ENCODE data around the gene DLGAP1.
A peak's percentile ranks its signal among the peaks of the same experiment; 100 is the strongest.
"Not testable (repeated sequence)": the region's sequence is repeated elsewhere in the genome, so short reads cannot be mapped to it uniquely, and the experiment has no call there.

Gene DLGAP1

GRCh38 chr18:4068552-4069158 lies 386.5 kb downstream of the DLGAP1 start:
- peak; percentile 4 for DNase-seq

DNA sequence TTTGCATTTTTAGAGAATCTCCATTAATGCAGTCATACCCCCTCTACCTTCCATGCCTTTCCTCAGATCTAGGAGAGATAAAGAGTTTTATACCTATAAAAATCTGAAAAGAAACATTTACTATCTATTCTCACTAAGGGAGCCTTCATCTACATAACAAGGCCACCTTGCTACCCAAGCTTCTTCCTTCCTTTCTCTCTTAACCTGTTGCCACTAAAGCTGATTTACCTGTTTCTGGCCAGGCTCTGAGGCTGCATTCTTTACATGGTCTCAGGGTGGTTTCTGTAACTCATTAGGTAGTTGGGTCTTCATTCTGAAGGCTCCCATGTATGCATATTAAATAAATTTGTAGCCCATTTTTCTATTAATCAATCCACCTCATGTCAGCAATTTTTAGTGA lies 391.6 kb downstream of the DLGAP1 start:
- no peak for DNase-seq

GRCh38 chr18:4060427-4061281 lies 394.5 kb downstream of the DLGAP1 start:
- DNase-seq: no peak

GRCh38 chr18:4058179-4058578 lies 396.9 kb downstream of the DLGAP1 start:
- no peak for DNase-seq

DNA sequence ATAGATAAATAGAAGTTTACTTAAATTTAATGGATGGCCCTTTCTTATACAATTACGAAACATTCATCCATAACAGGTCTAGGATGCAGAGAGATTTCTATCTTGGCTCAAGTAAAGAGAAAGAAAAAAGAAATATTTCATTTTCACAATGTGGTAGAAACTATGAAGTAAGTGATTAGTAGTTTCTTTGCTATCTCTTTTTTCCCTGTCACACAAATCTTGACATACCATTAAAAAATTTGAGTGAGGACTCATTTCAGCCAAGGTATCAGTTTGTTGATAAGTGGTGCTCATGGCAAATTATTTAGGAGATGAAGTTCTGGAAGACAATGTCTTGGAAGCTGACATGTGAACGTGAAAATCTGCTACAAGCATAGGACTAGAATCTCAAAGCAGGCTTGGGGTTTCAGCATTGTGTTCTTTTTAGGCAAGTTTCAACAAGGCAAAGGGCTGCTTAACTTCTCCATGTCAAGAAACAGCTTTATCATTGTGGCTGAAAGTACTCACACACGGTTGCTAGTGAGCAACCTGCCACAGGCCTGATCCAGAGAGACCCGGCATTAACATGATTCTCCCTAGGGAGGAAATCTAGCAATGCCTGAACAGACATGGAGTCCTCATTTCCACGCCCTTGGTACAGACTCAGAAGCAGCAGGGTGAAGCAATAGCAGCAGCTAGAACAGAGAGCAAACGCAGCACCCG lies 414.6 kb downstream of the DLGAP1 start:
- no peak for DNase-seq

GRCh38 chr18:4035521-4035920 lies 419.6 kb downstream of the DLGAP1 start:
- DNase-seq: no peak

GRCh38 chr18:4034815-4035214 lies 420.3 kb downstream of the DLGAP1 start:
- DNase-seq: not testable (repeated sequence)

DNA sequence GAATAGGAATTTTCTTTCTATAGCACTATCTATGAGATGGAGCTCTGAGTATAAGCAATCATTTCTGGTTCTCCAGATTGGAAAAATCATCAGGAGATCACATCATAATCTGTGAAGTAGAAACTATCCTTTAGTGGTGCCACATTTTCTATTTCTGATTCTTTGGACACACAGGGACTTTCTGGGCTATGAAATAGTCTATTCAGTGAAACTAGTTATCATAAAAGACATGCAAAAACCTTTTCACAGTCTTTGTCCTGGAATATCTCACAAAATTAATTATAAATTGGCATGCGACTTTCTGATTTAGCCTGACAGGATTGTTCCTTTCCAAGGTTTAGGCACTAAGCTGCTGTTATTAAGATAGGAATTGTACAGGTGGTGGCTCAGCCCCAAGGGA lies 428.6 kb downstream of the DLGAP1 start:
- no peak for DNase-seq

- DNase-seq: no peak
Measured at GRCh38 chr18:4024702-4025101, 430.4 kb downstream of the DLGAP1 start.

DNA sequence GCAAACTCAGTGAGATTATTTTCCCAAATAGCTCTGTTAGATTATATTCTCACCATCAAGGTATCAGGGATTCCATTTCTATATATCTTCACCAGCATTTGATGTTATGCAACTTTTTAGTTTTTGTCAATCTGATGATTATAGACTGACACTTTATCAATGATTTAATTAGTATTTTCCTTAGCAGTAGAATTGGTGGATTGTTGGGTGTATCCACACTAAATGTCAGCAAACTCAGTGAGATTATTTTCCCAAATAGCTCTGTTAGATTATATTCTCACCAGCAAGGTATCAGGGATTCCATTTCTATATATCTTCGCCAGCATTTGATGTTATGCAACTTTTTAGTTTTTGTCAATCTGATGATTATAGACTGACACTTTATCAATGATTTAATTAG lies 432.4 kb downstream of the DLGAP1 start:
- DNase-seq: not testable (repeated sequence)

- no peak for DNase-seq
Measured at GRCh38 chr18:4020026-4020425, 435.1 kb downstream of the DLGAP1 start.

- no peak for DNase-seq
Measured at GRCh38 chr18:4017480-4017879, 437.6 kb downstream of the DLGAP1 start.

DNA sequence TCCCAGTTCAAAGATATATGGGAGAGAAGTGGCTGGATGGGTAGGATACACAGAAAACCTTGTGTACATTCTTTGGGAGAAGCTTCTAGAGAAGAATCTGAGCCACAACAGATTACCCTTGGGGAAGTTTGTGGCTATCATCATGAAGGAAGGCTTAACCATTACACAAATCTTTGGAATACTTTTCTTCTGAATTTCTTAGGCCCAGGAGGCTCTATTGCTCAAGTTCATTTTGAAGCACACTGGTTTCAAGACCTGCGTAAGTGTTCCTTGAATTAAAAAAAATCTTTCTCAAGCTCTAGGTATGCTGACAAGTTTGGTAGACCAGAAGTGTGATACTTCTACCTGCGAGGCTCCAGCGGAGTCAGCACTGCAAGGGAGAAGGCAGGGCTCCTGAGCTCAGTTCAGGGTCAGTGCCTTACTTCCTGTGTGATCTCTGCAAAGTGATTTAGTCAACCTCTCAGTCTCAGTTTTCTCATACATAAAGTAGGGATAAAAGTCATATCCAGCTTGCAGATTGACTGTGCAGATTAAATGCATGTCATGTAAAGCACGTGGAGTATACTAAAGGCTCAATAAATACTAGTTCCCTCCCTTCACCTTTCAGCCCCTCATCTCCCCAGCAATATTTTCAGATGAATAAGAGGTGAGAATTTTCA lies 438.6 kb downstream of the DLGAP1 start:
- no peak for DNase-seq

DNA sequence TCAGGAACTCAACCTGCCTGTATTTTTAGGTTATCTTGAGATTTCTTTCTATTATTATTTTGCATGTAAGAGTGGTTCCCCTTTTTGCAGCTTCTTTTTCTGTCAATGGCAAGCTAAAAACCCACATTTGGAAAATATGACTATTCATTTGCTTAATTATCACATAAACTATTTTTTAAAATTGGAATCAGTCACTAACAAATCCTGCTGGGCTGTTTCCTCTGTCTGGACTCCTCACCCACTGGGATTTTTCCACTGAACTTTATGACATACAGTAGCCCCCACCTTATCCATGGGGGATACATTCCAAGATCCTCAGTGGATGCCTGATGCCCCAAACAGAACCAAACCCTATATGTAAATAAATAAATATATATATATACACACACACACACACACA lies 447.3 kb downstream of the DLGAP1 start:
- DNase-seq: no peak

GRCh38 chr18:4004183-4004829 lies 450.8 kb downstream of the DLGAP1 start:
- no peak for DNase-seq

- DNase-seq: no peak
Measured at GRCh38 chr18:3998698-3999333, 456.3 kb downstream of the DLGAP1 start.

- DNase-seq: peak; percentile 35
Measured at GRCh38 chr18:3995476-3996102, 459.5 kb downstream of the DLGAP1 start.

DNA sequence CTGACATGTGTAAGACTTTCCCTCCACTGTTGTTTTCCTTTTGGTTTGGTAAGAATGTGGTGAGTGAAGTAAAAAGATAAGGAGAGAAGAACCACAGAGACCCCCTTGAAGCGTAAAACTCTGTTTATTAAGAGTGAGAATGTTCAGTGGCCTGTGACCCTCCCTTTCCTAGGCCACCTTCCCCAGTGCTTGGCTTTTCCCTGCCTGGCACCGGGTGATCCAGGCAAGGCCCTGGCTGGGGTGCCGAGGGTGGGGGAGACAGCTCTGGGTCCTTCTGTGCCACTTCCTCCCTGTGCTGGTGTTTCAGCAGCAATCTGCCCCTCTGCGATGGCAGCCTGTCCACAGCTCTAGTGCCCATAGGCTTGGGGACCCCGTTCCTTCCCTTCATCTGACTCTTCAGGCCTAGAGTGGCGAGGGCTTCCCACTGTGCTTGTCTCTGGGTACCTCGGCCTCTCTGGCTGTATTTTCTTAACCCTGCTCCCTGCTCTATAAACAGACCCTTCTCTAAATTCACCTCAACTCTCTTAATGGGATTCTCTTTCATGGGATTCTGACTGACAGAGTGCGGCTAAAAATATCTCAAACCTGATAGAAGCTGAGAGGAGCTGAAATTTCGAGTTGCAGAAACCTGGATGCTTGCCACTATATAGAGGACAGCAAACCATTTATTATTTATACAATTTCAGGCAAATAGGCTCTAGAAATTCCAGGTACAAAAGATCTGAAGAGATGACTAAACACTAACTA lies 461.0 kb downstream of the DLGAP1 start:
- DNase-seq: no peak

- DNase-seq: no peak
Measured at GRCh38 chr18:3985664-3986063, 469.4 kb downstream of the DLGAP1 start.

- no peak for DNase-seq
Measured at GRCh38 chr18:3985020-3985419, 470.1 kb downstream of the DLGAP1 start.

DNA sequence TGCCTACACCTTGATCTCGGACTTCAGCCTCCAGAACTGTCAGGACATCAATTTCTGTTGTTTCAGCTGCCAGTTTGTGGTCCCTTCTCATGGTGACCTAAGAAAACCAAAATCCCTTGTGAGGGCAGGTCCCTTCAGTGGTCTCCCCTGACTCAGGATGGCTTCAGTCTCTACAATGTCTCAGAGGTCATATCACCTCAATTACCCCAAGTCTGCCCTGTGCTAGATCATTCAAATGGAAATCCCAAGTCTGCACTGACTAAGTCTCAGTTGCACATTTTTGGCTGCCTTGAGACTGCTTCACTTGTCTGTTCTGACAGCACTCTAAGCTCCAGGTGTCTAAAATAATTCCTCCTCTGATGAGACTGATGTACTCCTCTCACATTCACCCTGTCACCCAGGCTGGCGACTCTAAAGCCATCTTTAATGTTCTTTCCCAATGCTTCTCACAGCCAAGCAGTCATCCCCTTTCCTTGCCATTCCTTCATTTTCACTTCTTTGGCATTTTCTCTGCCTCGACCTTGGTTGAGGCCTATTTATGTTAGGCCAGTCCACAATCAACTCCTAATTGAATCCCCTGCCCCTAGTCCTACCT lies 470.8 kb downstream of the DLGAP1 start:
- no peak for DNase-seq

Data from stimulated activated CD4-positive, alpha-beta T cell treated with anti-CD3 and anti-CD28 coated beads, Interleukin-4, amount 100 ng/mL, for 1 hour (primary cell).